Smooth muscle cell (in vitro differentiated cells): ENCODE measurements around the gene KDM3A. TPM values are rescaled to one million over a fixed set of nuclear protein-coding genes. Genes with fewer than 3 reads are reported as not detected.

ENCODE experiments used
- DNase-seq: peaks from one replicate; lab custom pipeline; 2025; ENCODE audit not compliant: unreplicated experiment; lab: John Stamatoyannopoulos, UW
- H2AFZ ChIP-seq: fragments of 200-600 bp; sonication (generic); 2 replicates; pipeline ENCODE4 v1.6.0; 2016; ENCODE audit warnings: antibody characterized with exemption, low read depth, mild to moderate bottlenecking
- H3F3A ChIP-seq: fragments of 200-600 bp; sonication (generic); 2 replicates; pipeline ENCODE4 v1.6.0; 2017; ENCODE audit warnings: antibody characterized with exemption, low read depth
- H3K27ac ChIP-seq: fragments of 200-600 bp; sonication (generic); 2 replicates; pipeline ENCODE4 v1.5.1; 2016; ENCODE audit warnings: low read depth, mild to moderate bottlenecking
- H3K27me3 ChIP-seq: fragments of 200-600 bp; sonication (generic); 2 replicates; pipeline ENCODE4 v1.6.1; 2016; ENCODE audit warnings: low read depth, mild to moderate bottlenecking
- H3K36me3 ChIP-seq: fragments of 200-600 bp; sonication (generic); 2 replicates; pipeline ENCODE4 v1.5.1; 2016; ENCODE audit warnings: low read depth
- H3K4me1 ChIP-seq: fragments of 200-600 bp; sonication (generic); 2 replicates; pipeline ENCODE4 v1.5.1; 2016; ENCODE audit warnings: low read depth
- H3K4me2 ChIP-seq: fragments of 200-600 bp; sonication (generic); 2 replicates; pipeline ENCODE4 v1.6.0; 2016; ENCODE audit warnings: mild to moderate bottlenecking
- H3K4me3 ChIP-seq: fragments of 200-600 bp; sonication (generic); 2 replicates; pipeline ENCODE4 v1.5.1; 2016; ENCODE audit warnings: mild to moderate bottlenecking
- H3K79me2 ChIP-seq: fragments of 200-600 bp; sonication (generic); 2 replicates; pipeline ENCODE4 v1.6.0; 2016; ENCODE audit warnings: low read depth, mild to moderate bottlenecking
- H3K9ac ChIP-seq: fragments of 200-600 bp; sonication (generic); 2 replicates; pipeline ENCODE4 v1.6.0; 2016; ENCODE audit warnings: low read depth
- H3K9me3 ChIP-seq: fragments of 200-600 bp; sonication (generic); replicated peaks from 2 replicates; pipeline ENCODE4 v1.5.1; 2016; ENCODE audit warnings: low read depth
- H4K20me1 ChIP-seq: fragments of 200-600 bp; sonication (generic); 2 replicates; pipeline ENCODE4 v1.6.0; 2016; ENCODE audit warnings: low read depth
- CTCF ChIP-seq: fragments of 200-600 bp; sonication (generic); IDR thresholded peaks from 2 replicates; pipeline ENCODE4 v1.5.1; 2017; ENCODE audit warnings: borderline replicate concordance, mild to moderate bottlenecking, antibody characterized with exemption; ENCODE audit not compliant: insufficient read depth, poor library complexity, severe bottlenecking
- WGBS: methylation state at CpG from one replicate; pipeline ENCODE4 v1.1.7; 2016; ENCODE audit warnings: low lambda C conversion rate; 5-methylcytosine and 5-hydroxymethylcytosine counted together
- polyA plus RNA-seq: library from polyadenylated mRNA; unstranded; fragments of >200 nt; fragmentation: Nextera tagmentation; extraction: Ambion mirVana; gene quantifications from 2 replicates; pipeline ENCODE4 v1.2.1, GENCODE V29; 2016
- small RNA-seq: library from RNA; depleted of rRNA; stranded (forward); fragments of <200 nt; gene quantifications from one replicate; pipeline ENCODE3, GENCODE V24; 2014
- total RNA-seq: library from RNA; depleted of rRNA; stranded (reverse); fragments of >200 nt; gene quantifications from 2 replicates; pipeline ENCODE4 v1.2.3, GENCODE V29; 2014

The KDM3A gene
- total and polyA plus RNA-seq, 2 experiments from 2014 or later = 19.6 to 57.5 TPM

GRCh38 chr2:86525421-86526340, 84.5 kb downstream of the KDM3A start:
- no peaks in the 10 kb centered on the region for H4K20me1 ChIP-seq
- H2AFZ ChIP-seq = no peak overlapping the region
- TF ChIP-seq CTCF = no peak
- WGBS = 82% methylated on average over 11 of the region's 11 CpGs
- H3K79me2 ChIP-seq = no peaks in the 10 kb centered on the region
- H3K9me3 ChIP-seq = no peaks in the 10 kb centered on the region
- H3F3A ChIP-seq = no peaks in the 10 kb centered on the region
- no peak for DNase-seq
- H3K4me1 ChIP-seq = no peaks in the 10 kb centered on the region
- no peaks in the 10 kb centered on the region for H3K27me3 ChIP-seq
- H3K27ac ChIP-seq = no peak overlapping the region
- H3K9ac ChIP-seq = no peak overlapping the region
- no peak overlapping the region for H3K4me3 ChIP-seq
- no peak overlapping the region for H3K4me2 ChIP-seq
- H3K36me3 ChIP-seq = peaks cover 6% of the 10 kb centered on the region

- no peaks in the 10 kb centered on the region for H4K20me1 ChIP-seq
- H3F3A ChIP-seq = no peaks in the 10 kb centered on the region
- 92% methylated on average over 3 of the region's 3 CpGs for WGBS
- H3K79me2 ChIP-seq = no peaks in the 10 kb centered on the region
- H3K9me3 ChIP-seq = peaks cover 7% of the 10 kb centered on the region
- no peaks in the 10 kb centered on the region for H3K4me1 ChIP-seq
- H3K27me3 ChIP-seq = no peaks in the 10 kb centered on the region
- no peak overlapping the region for H3K4me2 ChIP-seq
- no peak overlapping the region for H2AFZ ChIP-seq
- H3K27ac ChIP-seq = no peak overlapping the region
- TF ChIP-seq CTCF = no peak
- no peak overlapping the region for H3K9ac ChIP-seq
- H3K36me3 ChIP-seq = peaks cover 5% of the 10 kb centered on the region
- no peak for DNase-seq
- H3K4me3 ChIP-seq = no peak overlapping the region
These were observed 92.4 kb downstream of the KDM3A start for GRCh38 chr2:86533589-86533988.

- no peaks in the 10 kb centered on the region for H3F3A ChIP-seq
- H2AFZ ChIP-seq = no peak overlapping the region
- 81% methylated on average over 2 of the region's 2 CpGs for WGBS
- H3K27ac ChIP-seq = no peak overlapping the region
- no peaks in the 10 kb centered on the region for H3K27me3 ChIP-seq
- no peak overlapping the region for H3K4me3 ChIP-seq
- peaks cover 7% of the 10 kb centered on the region for H3K9me3 ChIP-seq
- TF ChIP-seq CTCF = no peak
- H3K79me2 ChIP-seq = no peaks in the 10 kb centered on the region
- H3K36me3 ChIP-seq = peaks cover 15% of the 10 kb centered on the region
- H3K4me1 ChIP-seq = no peaks in the 10 kb centered on the region
- H4K20me1 ChIP-seq = no peaks in the 10 kb centered on the region
- DNase-seq = no peak
- H3K4me2 ChIP-seq = no peak overlapping the region
- H3K9ac ChIP-seq = no peak overlapping the region
These were observed 100.2 kb downstream of the KDM3A start for GRCh38 chr2:86541334-86541733.

Small RNA genes lying within 50 kb of the gene (small RNA-seq; reads per million reads assigned to genes)
- not detected for gene RNU6-640P

Other genes with a start within 250 kb of the KDM3A start
- gene IMMT, start 245.9 kb upstream of the KDM3A start, total RNA-seq = 66.4 and 71.1 TPM in 2 replicates
- gene IMMT, start 245.9 kb upstream of the KDM3A start, polyA plus RNA-seq = 74.5 and 77.2 TPM in 2 replicates
- gene MRPL35, start 241.9 kb upstream of the KDM3A start, total RNA-seq = 37.6 and 49.0 TPM in 2 replicates
- gene MRPL35, start 241.9 kb upstream of the KDM3A start, polyA plus RNA-seq = 27.9 and 31.9 TPM in 2 replicates
- 0.13 TPM in 1 of 2 replicates, not detected in the other for gene REEP1, start 103.7 kb upstream of the KDM3A start, total RNA-seq
- not detected in 2 replicates for gene REEP1, start 103.7 kb upstream of the KDM3A start, polyA plus RNA-seq
- 41.5 and 57.7 TPM in 2 replicates for gene CHMP3, start 122.1 kb downstream of the KDM3A start, total RNA-seq
- 42.9 and 48.9 TPM in 2 replicates for gene CHMP3, start 122.1 kb downstream of the KDM3A start, polyA plus RNA-seq
- gene RNF103, start 182.5 kb downstream of the KDM3A start, total RNA-seq = 21.5 and 25.7 TPM in 2 replicates
- gene RNF103, start 182.5 kb downstream of the KDM3A start, polyA plus RNA-seq = 14.1 and 14.8 TPM in 2 replicates